HCT116 (cell line): ENCODE measurements around the gene PSPC1.

ENCODE experiments used
- POLR2AphosphoS5 ChIP-seq: IDR thresholded peaks from 2 replicates; pipeline ENCODE4 v1.6.1; 2011; ENCODE audit warnings: mild to moderate bottlenecking, low read depth, low read length, moderate library complexity
- TF ChIP-seq, protein P1 (sequence below), 3 experiments: fragments of 200-600 bp in 1 of 3; sonication (generic) in 1 of 3; IDR thresholded peaks in 2 of 3; conservative IDR thresholded peaks in 1 of 3; 2 replicates each; pipeline ENCODE4 v1.5.1; 2012 to 2017; ENCODE audit warnings: low read depth in 2 of 3, low read length in 2 of 3, antibody characterized with exemption in 1 of 3, borderline replicate concordance in 1 of 3, control low read depth in 1 of 3, mild to moderate bottlenecking in 1 of 3, mixed read lengths in 1 of 3, mixed run types in 1 of 3, moderate library complexity in 1 of 3; ENCODE audit not compliant: insufficient read depth in 1 of 3

DNA sequence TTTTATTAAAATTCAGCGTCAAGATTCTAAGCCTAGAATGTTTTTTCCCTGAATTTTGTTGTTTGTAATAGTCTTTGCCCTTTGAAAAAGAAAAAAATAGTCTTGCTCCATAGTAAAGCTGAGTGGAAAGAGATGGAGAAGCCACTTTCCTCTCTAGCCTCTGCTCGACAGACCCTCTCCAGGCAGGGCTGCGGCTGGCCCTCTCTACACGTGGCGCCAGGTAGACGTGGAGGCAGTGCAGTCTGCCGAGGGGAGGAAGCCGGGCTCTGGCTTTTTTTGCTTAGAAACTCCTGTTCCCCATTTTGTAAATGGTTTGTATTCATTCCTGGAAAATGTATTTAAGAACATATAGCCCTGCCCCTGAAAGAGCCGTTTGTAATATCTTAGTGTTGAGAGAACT is 114.0 kb downstream of the PSPC1 start:
- TF ChIP-seq, protein P1, sequence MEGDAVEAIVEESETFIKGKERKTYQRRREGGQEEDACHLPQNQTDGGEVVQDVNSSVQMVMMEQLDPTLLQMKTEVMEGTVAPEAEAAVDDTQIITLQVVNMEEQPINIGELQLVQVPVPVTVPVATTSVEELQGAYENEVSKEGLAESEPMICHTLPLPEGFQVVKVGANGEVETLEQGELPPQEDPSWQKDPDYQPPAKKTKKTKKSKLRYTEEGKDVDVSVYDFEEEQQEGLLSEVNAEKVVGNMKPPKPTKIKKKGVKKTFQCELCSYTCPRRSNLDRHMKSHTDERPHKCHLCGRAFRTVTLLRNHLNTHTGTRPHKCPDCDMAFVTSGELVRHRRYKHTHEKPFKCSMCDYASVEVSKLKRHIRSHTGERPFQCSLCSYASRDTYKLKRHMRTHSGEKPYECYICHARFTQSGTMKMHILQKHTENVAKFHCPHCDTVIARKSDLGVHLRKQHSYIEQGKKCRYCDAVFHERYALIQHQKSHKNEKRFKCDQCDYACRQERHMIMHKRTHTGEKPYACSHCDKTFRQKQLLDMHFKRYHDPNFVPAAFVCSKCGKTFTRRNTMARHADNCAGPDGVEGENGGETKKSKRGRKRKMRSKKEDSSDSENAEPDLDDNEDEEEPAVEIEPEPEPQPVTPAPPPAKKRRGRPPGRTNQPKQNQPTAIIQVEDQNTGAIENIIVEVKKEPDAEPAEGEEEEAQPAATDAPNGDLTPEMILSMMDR (IDR thresholded peaks at IDR 0.05 in 2 of 3, conservative IDR thresholded peaks at IDR 0.05 in 1 of 3; ENCODE audit: borderline replicate concordance in 1 of 3, insufficient read depth in 1 of 3, low read depth in 2 of 3, low read length in 2 of 3) = no peak
- no peak for TF ChIP-seq POLR2AphosphoS5
